Skeletal muscle tissue (tissue), 4 donors: ENCODE measurements around the gene FAM174C. TPM values are rescaled to one million over a fixed set of nuclear protein-coding genes. Genes with fewer than 3 reads are reported as not detected.
A peak's percentile ranks its signal among the peaks of the same experiment; 100 is the strongest.

Source experiments
- H3K27ac ChIP-seq: one replicate; pipeline ENCODE4 v1.7.0; 2013; ENCODE audit warnings: mild to moderate bottlenecking, low read depth, low read length, inconsistent platforms
- H3K27me3 ChIP-seq, 3 donors: one replicate each; pipeline ENCODE4 v1.7.0; 2013; ENCODE audit warnings: low read length in 3 of 3; ENCODE audit not compliant: control insufficient read depth in 3 of 3, insufficient read depth in 3 of 3
- H3K36me3 ChIP-seq, 3 donors: one replicate each; pipeline ENCODE4 v1.7.0; 2013; ENCODE audit warnings: low read length in 3 of 3; ENCODE audit not compliant: control insufficient read depth in 3 of 3, insufficient read depth in 3 of 3
- H3K4me1 ChIP-seq, 3 donors: one replicate each; pipeline ENCODE4 v1.7.0; 2013; ENCODE audit warnings: low read length in 3 of 3, mild to moderate bottlenecking in 3 of 3; ENCODE audit not compliant: control insufficient read depth in 3 of 3, insufficient read depth in 3 of 3
- H3K4me3 ChIP-seq, 3 donors: one replicate each; pipeline ENCODE4 v1.7.0; 2013; ENCODE audit warnings: low read length in 3 of 3
- H3K9ac ChIP-seq, 3 donors: one replicate each; pipeline ENCODE4 v1.7.0; 2013; ENCODE audit warnings: low read length in 3 of 3, mild to moderate bottlenecking in 3 of 3, moderate library complexity in 2 of 3, low read depth in 1 of 3
- H3K9me3 ChIP-seq, 3 donors: one replicate each; pipeline ENCODE4 v1.7.0; 2013; ENCODE audit warnings: low read length in 3 of 3; ENCODE audit not compliant: control insufficient read depth in 3 of 3
- total RNA-seq: library from RNA; depleted of rRNA; stranded (reverse); fragments of >200 nt; gene quantifications from one replicate; pipeline ENCODE4 v1.2.3, GENCODE V29; 2014
- donor health status: Osteomylitis.

The FAM174C gene
- total RNA-seq, 1 donor from 2014 or later, result 9.4 TPM

DNA sequence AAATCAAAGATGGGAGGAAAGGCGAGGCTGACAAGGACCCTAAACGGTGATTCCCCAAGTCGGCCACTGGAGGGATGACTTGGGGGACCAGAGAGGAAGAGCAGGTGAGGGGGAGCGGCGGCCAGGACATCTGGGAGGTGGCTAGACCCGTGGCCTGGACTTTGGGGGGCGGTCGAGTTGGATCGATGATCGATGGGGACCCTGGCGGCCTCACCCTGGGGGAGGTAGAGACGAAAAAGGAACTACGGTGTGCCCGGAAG, 13.9 kb upstream of the FAM174C start:
- Histone ChIP-seq H3K27me3 (no peaks in the 10 kb centered on the region), H3K4me1 (peaks cover 50 to 66% (median 56%) of the 10 kb centered on the region in 3 donors), H3K9ac (peak overlapping the region; percentile 80 to 86 (median 83)), H3K36me3 (peaks cover 7 to 11% (median 8%) of the 10 kb centered on the region in 3 donors), H3K9me3 (no peaks in the 10 kb centered on the region), H3K4me3 (peak overlapping the region; percentile 71 to 83 (median 78)), H3K27ac (peak overlapping the region; percentile 89)

DNA sequence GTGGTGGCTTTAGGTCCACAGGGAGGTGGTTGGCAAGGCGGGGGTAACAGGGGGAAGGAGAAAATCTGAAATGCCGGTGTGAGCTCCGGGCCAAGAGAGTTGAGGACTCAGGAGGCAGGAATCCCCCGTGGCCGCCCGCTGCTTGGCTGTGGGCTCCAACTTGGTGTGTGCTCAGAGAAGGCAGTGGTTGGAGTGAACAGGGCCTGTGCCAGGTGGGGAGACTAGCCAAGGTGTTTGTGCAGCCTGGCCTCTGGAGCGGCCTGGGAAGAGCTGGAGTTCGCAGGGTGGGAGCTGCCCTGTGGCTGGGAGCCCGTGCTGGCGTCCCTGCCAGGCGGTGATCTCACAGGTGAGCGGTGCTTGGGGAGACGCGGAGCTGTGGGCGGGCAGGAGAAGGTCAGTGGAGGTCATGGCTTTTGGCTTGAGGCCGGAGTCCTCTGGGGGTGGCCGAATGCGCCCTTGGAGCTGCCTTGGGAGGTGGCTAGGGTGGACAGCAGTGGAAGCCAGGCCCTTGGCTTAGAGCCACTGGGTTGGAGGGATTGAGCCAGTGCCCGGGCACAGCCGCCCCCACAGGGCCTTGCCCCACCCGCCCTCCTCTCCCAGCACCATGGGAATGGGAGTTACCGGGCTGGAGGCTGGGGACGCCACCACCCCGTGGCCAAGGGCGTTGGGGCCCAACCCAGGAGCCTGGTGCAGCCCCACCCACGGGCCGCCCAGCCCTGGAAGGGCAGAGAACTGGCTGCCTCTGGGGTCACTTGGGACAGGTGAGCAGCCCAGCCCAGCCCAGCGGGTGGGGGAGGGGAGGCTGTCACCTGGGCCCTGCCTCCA, 13.3 kb upstream of the FAM174C start:
- peak overlapping the region; percentile 80 to 86 (median 83) for H3K9ac ChIP-seq
- H3K9me3 ChIP-seq, result no peaks in the 10 kb centered on the region
- peaks cover 50 to 62% (median 57%) of the 10 kb centered on the region in 3 donors for H3K4me1 ChIP-seq
- no peaks in the 10 kb centered on the region for H3K27me3 ChIP-seq
- peak overlapping the region; percentile 89 for H3K27ac ChIP-seq
- peaks cover 2 to 6% (median 3%) of the 10 kb centered on the region in 3 donors for H3K36me3 ChIP-seq
- H3K4me3 ChIP-seq, result peak overlapping the region; percentile 71 to 83 (median 78)

DNA sequence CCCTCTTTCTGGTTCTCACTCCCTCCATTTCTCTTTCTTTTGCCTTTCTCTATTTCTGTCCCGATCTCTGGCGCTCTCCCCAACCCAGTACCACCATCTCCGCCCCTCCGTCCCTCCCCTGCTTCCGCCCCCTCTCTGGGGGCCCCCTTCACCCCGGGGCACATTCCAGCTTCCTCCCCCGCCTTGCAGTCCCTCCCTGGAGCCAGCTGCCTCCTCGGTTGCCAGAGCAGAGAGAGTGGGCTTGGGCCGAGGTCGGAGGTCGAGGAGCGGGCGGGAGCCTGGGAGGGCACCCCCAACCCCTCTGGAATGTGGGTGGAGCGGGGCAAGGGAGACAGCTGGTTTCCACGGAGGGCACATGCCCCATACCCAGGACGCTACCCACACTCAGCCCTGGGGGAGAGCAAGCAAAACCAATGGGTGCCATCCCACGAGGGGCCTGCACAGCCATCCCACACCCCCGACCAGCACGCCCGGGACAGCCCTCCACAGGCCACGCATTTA, 12.7 kb upstream of the FAM174C start:
- peak overlapping the region in 2 of 3 donors; percentile 83 to 86 for H3K9ac ChIP-seq
- peaks cover 0 to 1% (median 0%) of the 10 kb centered on the region in 3 donors for H3K36me3 ChIP-seq
- H3K9me3 ChIP-seq, result no peaks in the 10 kb centered on the region
- no peaks in the 10 kb centered on the region for H3K27me3 ChIP-seq
- H3K27ac ChIP-seq, result peak overlapping the region; percentile 89
- peaks cover 55 to 64% (median 61%) of the 10 kb centered on the region in 3 donors for H3K4me1 ChIP-seq
- H3K4me3 ChIP-seq, result no peak overlapping the region

DNA sequence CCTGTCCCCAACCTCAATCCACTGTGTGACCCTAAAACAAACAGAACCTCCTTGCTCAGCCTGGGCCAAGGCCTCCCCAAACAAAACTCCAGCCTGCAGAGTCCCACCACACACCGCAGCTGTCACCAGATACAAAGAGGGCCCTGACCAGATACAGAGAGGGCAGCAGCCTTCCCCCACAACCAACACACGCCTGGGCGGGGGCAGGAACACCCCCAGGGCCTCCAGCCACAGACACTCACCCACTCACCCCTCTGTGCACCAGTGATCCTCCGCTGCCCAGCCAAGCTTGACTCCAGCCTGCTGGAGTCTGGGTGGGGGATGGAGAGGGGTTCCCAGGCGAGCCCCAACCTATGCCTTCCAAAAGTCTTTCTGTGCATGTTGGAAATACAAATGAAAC, 12.1 kb upstream of the FAM174C start:
- H3K27me3 ChIP-seq, result no peaks in the 10 kb centered on the region
- peaks cover 56 to 68% (median 62%) of the 10 kb centered on the region in 3 donors for H3K4me1 ChIP-seq
- no peaks in the 10 kb centered on the region for H3K36me3 ChIP-seq
- H3K9ac ChIP-seq, result peak overlapping the region in 1 of 3 donors; percentile 86
- peak overlapping the region; percentile 89 for H3K27ac ChIP-seq
- H3K9me3 ChIP-seq, result no peaks in the 10 kb centered on the region
- H3K4me3 ChIP-seq, result no peak overlapping the region

DNA sequence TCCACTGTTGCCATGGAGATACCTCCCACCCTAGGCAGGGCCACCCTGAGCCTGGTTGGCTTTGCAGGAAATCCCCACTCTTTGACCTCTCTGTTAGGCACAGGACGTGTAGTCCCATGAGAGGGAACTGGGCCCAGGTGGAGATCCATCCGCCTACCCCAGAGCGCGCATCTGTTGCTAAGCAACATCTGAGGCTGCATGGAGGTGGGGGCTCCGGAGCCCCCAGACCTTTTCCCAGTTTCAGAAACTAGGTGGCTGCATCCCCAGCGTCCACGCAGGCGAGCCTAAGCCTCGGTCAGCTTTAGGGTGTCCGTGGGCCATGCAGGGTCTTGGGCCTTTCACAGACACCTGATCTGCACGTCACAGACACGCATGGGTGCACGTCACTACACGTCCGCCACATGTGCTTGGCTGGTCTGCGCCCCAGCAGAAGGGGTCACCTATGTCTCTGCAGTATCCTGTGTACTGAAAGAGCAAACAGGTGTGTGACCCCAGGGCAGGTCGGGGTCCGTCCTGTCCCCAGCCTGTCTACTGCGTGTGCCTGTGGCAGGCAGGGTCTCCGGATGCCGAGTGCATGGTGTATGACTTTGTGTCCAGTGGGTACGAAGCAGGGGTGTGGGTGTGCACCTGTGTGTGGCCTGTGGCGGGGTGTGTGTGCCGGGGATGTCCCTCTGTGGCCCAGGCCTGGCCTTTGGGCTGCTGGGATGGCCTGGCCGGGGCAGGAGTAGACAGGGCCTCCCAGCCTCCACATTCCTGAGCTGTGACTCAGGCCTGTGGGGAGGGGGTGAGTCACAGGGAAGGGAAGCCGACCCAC, 10.3 kb upstream of the FAM174C start:
- no peaks in the 10 kb centered on the region for H3K27me3 ChIP-seq
- H3K9ac ChIP-seq, result peak overlapping the region in 2 of 3 donors; percentile 33 to 62
- H3K4me3 ChIP-seq, result peak overlapping the region in 1 of 3 donors; percentile 29

DNA sequence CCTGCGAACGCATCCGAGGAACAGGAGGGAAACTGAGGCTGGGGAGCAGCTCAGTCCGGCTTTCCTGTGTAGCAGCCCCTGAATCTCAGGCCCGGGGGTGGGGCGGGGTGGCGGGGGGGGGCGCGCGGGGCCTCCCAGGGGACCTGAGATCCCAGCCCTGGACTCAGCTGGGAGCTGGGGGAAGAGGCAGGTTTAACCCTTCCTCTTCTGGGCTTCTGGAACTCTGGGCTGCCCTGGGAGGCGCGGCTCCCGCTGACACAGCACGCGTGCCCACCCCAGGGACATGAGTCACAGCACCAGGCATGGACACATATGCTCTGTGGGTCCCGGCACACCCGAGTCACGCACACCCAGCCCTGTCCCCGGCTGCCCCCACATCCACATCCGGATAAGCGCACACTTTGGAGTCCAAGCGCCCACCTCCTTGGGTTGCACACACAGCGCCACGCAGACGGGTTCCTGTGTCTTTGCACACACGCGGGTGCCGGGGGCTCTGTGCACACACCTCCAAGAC, 9.7 kb upstream of the FAM174C start:
- Histone ChIP-seq H3K4me3 (peak overlapping the region; percentile 30 to 65 (median 51)), H3K36me3 (peaks cover under 1 to 4% (median under 1%) of the 10 kb centered on the region in 3 donors), H3K4me1 (peaks cover 52 to 73% (median 61%) of the 10 kb centered on the region in 3 donors), H3K27me3 (no peaks in the 10 kb centered on the region), H3K27ac (peak overlapping the region; percentile 75), H3K9ac (peak overlapping the region; percentile 57 to 70 (median 57)), H3K9me3 (no peaks in the 10 kb centered on the region)

More for the DNA sequence above, 10.3 kb upstream of the FAM174C start:
- H3K9me3 ChIP-seq, result no peaks in the 10 kb centered on the region
- H3K27ac ChIP-seq, result peak overlapping the region; percentile 51
- peaks cover 0 to under 1% (median 0%) of the 10 kb centered on the region in 3 donors for H3K36me3 ChIP-seq
- H3K4me1 ChIP-seq, result peaks cover 52 to 73% (median 61%) of the 10 kb centered on the region in 3 donors

DNA sequence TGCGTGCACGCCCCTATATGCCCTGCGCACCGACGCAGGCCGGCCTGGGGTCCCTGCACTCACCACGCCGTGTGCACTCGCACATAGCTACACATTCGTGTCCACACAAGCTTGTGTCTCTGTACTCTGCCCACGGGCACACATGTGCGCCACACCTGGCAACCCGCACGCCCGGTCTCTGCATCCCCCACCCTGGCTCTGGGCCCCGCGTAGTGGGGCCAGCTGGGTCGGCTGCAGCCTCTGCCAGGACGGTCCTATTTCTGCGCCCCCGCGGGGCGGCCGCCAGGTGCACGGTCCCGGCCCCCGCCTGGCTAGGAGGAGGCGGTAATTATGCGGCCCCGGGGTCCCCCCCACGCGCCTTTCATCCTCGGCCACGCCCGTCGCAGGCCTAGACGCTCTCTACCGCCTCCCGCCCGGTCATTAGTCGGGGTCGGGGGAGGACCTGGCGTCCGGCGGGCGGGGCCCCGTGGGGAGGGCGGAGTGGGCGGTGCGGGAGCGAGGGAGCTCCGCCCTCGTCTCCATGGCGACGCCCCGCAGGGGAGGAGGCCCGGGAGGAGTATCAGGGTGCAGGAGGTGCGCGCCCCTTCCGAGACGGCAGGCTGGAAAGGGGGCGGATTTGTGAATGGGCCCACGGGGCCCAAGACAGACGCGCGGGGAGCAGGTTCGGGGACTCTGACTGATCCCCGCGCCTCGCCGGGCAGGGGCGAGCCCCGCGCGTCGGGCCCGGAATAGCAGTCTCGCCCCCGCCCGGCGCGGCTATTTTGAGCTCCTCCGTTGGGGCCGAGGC, 9.0 kb upstream of the FAM174C start:
- H3K27me3 ChIP-seq, result no peaks in the 10 kb centered on the region
- peaks cover 7 to 10% (median 7%) of the 10 kb centered on the region in 3 donors for H3K36me3 ChIP-seq
- H3K9ac ChIP-seq, result peak overlapping the region; percentile 57 to 70 (median 59)
- no peaks in the 10 kb centered on the region for H3K9me3 ChIP-seq
- peak overlapping the region; percentile 30 to 65 (median 51) for H3K4me3 ChIP-seq
- H3K27ac ChIP-seq, result peak overlapping the region; percentile 75
- peaks cover 56 to 76% (median 64%) of the 10 kb centered on the region in 3 donors for H3K4me1 ChIP-seq

DNA sequence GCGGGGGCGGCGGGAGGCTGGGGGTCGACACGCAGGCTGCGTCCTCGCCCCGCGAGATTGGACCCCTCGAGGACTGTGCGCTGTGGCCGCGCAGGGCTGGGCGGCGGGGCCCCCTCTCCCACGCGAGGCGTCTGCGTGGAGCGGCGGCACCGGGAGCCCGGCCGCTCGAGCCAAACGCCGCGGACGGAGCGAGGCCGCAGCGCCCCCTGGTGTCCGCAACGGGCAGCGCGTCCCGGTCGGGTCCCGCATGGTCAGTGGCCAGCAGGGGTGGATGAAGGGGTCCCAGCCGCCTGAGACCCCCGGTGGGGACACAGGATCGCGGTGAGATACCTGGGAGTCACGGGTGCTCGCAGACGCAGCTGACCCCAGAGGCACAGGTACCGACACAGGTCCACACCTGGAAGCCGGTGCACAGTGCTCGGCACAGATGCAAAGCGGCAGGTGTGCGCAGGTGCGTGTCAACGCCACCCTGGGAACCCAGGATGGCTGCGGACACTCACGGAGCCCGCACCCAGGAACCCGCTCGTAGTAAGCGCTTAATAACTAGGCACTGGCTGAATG, 8.3 kb upstream of the FAM174C start:
- no peaks in the 10 kb centered on the region for H3K9me3 ChIP-seq
- H3K27me3 ChIP-seq, result no peaks in the 10 kb centered on the region
- peak overlapping the region in 2 of 3 donors; percentile 51 to 58 for H3K4me3 ChIP-seq
- peaks cover 13 to 17% (median 14%) of the 10 kb centered on the region in 3 donors for H3K36me3 ChIP-seq
- H3K9ac ChIP-seq, result peak overlapping the region in 2 of 3 donors; percentile 70 to 78
- H3K27ac ChIP-seq, result peak overlapping the region; percentile 75
- H3K4me1 ChIP-seq, result peaks cover 56 to 76% (median 64%) of the 10 kb centered on the region in 3 donors
